ENCODE measurements around the gene MYO1C. TPM values are rescaled to one million over a fixed set of nuclear protein-coding genes. Genes with fewer than 3 reads are reported as not detected.
A peak's percentile ranks its signal among the peaks of the same experiment; 100 is the strongest.

The MYO1C gene
- total and polyA plus RNA-seq, 9 of the 15 experiments (the other 6 are each of a cell fraction or from before 2014, with no cell fraction given) = 0.46 to 32.5 (median 11.6) TPM

GRCh38 chr17:1461198-1461944, 31.1 kb downstream of the MYO1C start:
- no peak overlapping the region for H3K4me2 ChIP-seq (ENCODE audit: insufficient read depth, low read length)

GRCh38 chr17:1460233-1460632, 32.3 kb downstream of the MYO1C start:
- Histone ChIP-seq H3K79me2 (ENCODE audit: control insufficient read depth, insufficient read depth, low read length) (peaks cover 8% of the 10 kb centered on the region), H3K36me3 (ENCODE audit: control insufficient read depth, insufficient read depth, low read length) (no peaks in the 10 kb centered on the region), H3K9me3 (replicated peaks; ENCODE audit: control insufficient read depth, insufficient read depth, low read depth, low read length) (no peaks in the 10 kb centered on the region), H3K9me1 (ENCODE audit: control insufficient read depth, insufficient read depth, low read length) (no peaks in the 10 kb centered on the region), H3K4me3 (no peak overlapping the region), H4K20me1 (replicated peaks; ENCODE audit: control insufficient read depth, insufficient read depth, low read length) (0 out of 2 replicates have a peak, but pooled peaks cover 2% of the 10 kb centered on the region), H3K9ac (ENCODE audit: insufficient read depth in 1 of 2, low read depth in 2 of 2, low read length in 2 of 2) (0 out of 4 replicates have a peak overlapping the region, but pooled peaks of 1 of the 2 experiments have one; percentile 76), H3K4me1 (replicated peaks in 1 of 2; ENCODE audit: control insufficient read depth in 2 of 2, insufficient read depth in 2 of 2, low read length in 2 of 2) (peaks cover 10 to 38% of the 10 kb centered on the region in 2 experiments; a peak in 3 of 5 replicates), H3K27me3 (ENCODE audit: control insufficient read depth in 2 of 2, insufficient read depth in 2 of 2, low read length in 2 of 2) (no peaks in the 10 kb centered on the region), H3K27ac (ENCODE audit: extremely low read depth, low read depth, low read length) (no peak overlapping the region), H3K4me2 (ENCODE audit: insufficient read depth, low read length) (no peak overlapping the region), H2AFZ (ENCODE audit: low read depth, low read length) (no peak overlapping the region)
- BruUV-seq (replicated peaks) = no TSS peak
- in situ Hi-C loops (cut with MboI) = no loop called here
- CTCF ChIA-PET (ENCODE audit: low intra/inter-chr PET ratio) = no interaction called here
- no peak for ATAC-seq
- intact Hi-C loops (cut with micrococcal nuclease) = no loop called here
- POLR2A ChIA-PET = interaction anchor here (0.6 to 0.9 kb wide), 2 partner anchors 11 to 17 kb away, joined by 4 read pairs; no protein-coding TSS in a partner anchor
- no peak for DNase-seq (ENCODE audit: extremely low read depth in 1 of 4, low spot score in 3 of 4)
- 39% methylated on average over 6 of the region's 6 CpGs for WGBS (ENCODE audit: insufficient coverage, low coverage, missing lambda C conversion rate)
- TF ChIP-seq JUND (IDR thresholded peaks at IDR 0.05; ENCODE audit: borderline replicate concordance, low read depth, low read length) (no peak), JUND (tag; IDR thresholded peaks at IDR 0.05; ENCODE audit: borderline replicate concordance, low read depth, low read length) (no peak), HNRNPLL (IDR thresholded peaks at IDR 0.05; ENCODE audit: low read depth, low read length, poor library complexity, severe bottlenecking) (no peak), ZNF282 (CRISPR knock-in tag; IDR thresholded peaks at IDR 0.05) (no peak), PRDM10 (IDR thresholded peaks at IDR 0.05; ENCODE audit: partially characterized antibody) (no peak)
- no peak for FAIRE-seq

More at GRCh38 chr17:1461198-1461944, 31.1 kb downstream of the MYO1C start:
- POLR2A ChIA-PET = interaction anchor here (0.6 to 1.1 kb wide), 4 partner anchors 8 to 65 kb away, joined by 3 read pairs; no protein-coding TSS in a partner anchor
- H3K27me3 ChIP-seq (ENCODE audit: control insufficient read depth in 2 of 2, insufficient read depth in 2 of 2, low read length in 2 of 2) = no peaks in the 10 kb centered on the region
- BruUV-seq (replicated peaks) = no TSS peak
- 75% methylated on average over 12 of the region's 18 CpGs for WGBS (ENCODE audit: insufficient coverage, low coverage, missing lambda C conversion rate)
- in situ Hi-C loops (cut with MboI) (no loop called here), intact Hi-C loops (cut with micrococcal nuclease) (no loop called here)
- peaks cover 10 to 29% of the 10 kb centered on the region in 2 experiments; a peak in 3 of 5 replicates for H3K4me1 ChIP-seq (replicated peaks in 1 of 2; ENCODE audit: control insufficient read depth in 2 of 2, insufficient read depth in 2 of 2, low read length in 2 of 2)
- FAIRE-seq (no peak), DNase-seq (ENCODE audit: extremely low read depth in 1 of 4, low spot score in 3 of 4) (no peak), ATAC-seq (no peak)
- no peaks in the 10 kb centered on the region for H3K9me3 ChIP-seq (replicated peaks; ENCODE audit: control insufficient read depth, insufficient read depth, low read depth, low read length)
- no peak overlapping the region for H3K9ac ChIP-seq (ENCODE audit: insufficient read depth in 1 of 2, low read depth in 2 of 2, low read length in 2 of 2)
- no peaks in the 10 kb centered on the region for H3K9me1 ChIP-seq (ENCODE audit: control insufficient read depth, insufficient read depth, low read length)
- CTCF ChIA-PET (ENCODE audit: low intra/inter-chr PET ratio) = no interaction called here
- no peaks in the 10 kb centered on the region for H3K36me3 ChIP-seq (ENCODE audit: control insufficient read depth, insufficient read depth, low read length)
- H3K79me2 ChIP-seq (ENCODE audit: control insufficient read depth, insufficient read depth, low read length) = no peaks in the 10 kb centered on the region
- no peak overlapping the region for H3K4me3 ChIP-seq
- H2AFZ ChIP-seq (ENCODE audit: low read depth, low read length) = no peak overlapping the region
- TF ChIP-seq SRSF1 (IDR thresholded peaks at IDR 0.05; ENCODE audit: low read depth, low read length) (no peak), ZNF316 (IDR thresholded peaks at IDR 0.05) (peak; percentile 22; the same call in 1 of the 2 replicates)
- H4K20me1 ChIP-seq (replicated peaks; ENCODE audit: control insufficient read depth, insufficient read depth, low read length) = no peaks in the 10 kb centered on the region
- H3K27ac ChIP-seq (ENCODE audit: extremely low read depth, low read depth, low read length) = no peak overlapping the region
